ENCODE results near the gene TEX38. TPM values are rescaled to one million over a fixed set of nuclear protein-coding genes. Genes with fewer than 3 reads are reported as not detected.
A peak's percentile ranks its signal among the peaks of the same experiment; 100 is the strongest.

TEX38 gene
- total RNA-seq, 4 donors from 2014 or later: not detected

DNA sequence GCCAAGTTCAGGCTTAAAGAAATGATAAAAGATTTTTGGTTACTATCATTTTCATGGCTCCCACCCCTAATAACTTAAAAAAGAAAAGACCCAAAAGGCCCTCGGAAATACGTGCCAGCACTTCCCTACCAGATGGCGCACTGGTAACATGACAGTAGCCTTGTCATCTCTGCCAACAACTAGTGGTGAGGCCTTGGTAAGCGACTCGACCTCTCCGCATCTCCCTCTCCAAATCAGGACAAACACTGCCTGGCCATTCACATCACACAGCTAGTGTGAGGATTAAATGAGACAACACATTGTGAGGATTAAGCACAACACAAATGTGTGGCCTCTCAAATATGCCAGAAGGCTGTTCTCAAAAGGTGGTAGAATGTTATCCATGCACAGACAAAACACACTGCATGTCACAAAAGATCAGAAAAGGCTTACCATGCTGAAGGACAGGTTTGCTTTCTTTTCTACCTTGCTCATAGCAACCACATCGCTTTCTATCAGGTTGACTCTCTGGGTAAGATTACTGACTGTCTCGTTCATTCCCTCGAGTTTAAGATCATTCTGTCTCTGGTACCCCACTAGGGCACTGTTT lies 16.4 kb downstream of the TEX38 start:
- Histone ChIP-seq H3K4me3 (no peak overlapping the region), H3K36me3 (no peaks in the 10 kb centered on the region), H3K9me3 (no peaks in the 10 kb centered on the region), H3K4me1 (peaks cover 4 to 6% of the 10 kb centered on the region in 2 donors), H3K27ac (peak overlapping the region in 1 of 2 donors; percentile 40), H3K27me3 (no peaks in the 10 kb centered on the region)
- TF ChIP-seq, protein P1, sequence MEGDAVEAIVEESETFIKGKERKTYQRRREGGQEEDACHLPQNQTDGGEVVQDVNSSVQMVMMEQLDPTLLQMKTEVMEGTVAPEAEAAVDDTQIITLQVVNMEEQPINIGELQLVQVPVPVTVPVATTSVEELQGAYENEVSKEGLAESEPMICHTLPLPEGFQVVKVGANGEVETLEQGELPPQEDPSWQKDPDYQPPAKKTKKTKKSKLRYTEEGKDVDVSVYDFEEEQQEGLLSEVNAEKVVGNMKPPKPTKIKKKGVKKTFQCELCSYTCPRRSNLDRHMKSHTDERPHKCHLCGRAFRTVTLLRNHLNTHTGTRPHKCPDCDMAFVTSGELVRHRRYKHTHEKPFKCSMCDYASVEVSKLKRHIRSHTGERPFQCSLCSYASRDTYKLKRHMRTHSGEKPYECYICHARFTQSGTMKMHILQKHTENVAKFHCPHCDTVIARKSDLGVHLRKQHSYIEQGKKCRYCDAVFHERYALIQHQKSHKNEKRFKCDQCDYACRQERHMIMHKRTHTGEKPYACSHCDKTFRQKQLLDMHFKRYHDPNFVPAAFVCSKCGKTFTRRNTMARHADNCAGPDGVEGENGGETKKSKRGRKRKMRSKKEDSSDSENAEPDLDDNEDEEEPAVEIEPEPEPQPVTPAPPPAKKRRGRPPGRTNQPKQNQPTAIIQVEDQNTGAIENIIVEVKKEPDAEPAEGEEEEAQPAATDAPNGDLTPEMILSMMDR (IDR thresholded peaks at IDR 0.05): no peak
- no peak for TF ChIP-seq POLR2A (IDR thresholded peaks at IDR 0.05)
- intact Hi-C loops (cut with DNase I; ENCODE audit: low total_unique reads): no loop called here
- no peak for DNase-seq

DNA sequence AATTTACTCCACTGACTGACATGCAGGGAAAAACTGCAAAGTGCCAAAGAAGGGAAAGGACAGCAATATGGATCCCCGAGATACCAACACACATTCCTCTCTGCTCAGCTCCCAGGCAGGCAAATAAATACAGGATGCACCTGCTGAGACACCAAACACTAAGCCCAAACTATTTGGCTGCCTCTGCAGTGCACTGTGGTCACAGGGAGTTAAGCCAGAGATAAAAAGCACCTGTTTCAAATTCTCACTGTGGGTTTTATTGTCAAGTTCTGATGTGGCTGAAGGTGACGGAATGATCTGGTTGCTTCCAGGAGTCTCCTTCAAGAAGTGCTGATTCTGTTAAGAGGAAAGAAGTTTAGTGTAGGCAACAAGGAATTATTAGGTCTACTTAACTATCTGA lies 17.7 kb downstream of the TEX38 start:
- no peaks in the 10 kb centered on the region for H3K36me3 ChIP-seq
- intact Hi-C loops (cut with DNase I; ENCODE audit: low total_unique reads): no loop called here

DNA sequence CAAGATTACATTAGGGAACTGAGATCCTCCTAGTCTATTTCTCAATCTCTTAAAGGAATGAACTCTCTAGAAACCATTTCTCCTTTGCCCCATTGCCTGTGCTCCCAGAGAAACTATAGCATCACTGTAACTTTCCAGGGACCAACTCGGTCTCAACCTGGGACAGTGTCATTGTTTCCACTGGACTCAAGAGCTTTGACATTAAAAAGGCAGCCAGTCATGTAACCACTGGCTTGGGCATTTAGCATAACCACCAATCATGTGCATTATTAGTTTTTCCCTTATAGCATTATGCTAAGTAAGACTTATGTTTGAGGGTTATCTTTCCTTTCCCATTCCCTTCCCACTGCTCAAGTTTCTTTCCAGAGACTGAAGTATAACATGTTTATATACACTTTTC lies 18.2 kb downstream of the TEX38 start:
- no peak overlapping the region for H3K27ac ChIP-seq
- no peaks in the 10 kb centered on the region for H3K36me3 ChIP-seq
- H3K27me3 ChIP-seq: no peaks in the 10 kb centered on the region
- H3K4me3 ChIP-seq: no peak overlapping the region
- intact Hi-C loops (cut with DNase I; ENCODE audit: low total_unique reads): no loop called here
- peaks cover 6 to 7% of the 10 kb centered on the region in 2 donors for H3K4me1 ChIP-seq
- TF ChIP-seq POLR2A (IDR thresholded peaks at IDR 0.05): no peak
- TF ChIP-seq, protein P1 (IDR thresholded peaks at IDR 0.05): no peak
- no peaks in the 10 kb centered on the region for H3K9me3 ChIP-seq
- DNase-seq: no peak

More for the DNA sequence above, 17.7 kb downstream of the TEX38 start:
- Histone ChIP-seq H3K27me3 (no peaks in the 10 kb centered on the region), H3K4me1 (peaks cover 6 to 7% of the 10 kb centered on the region in 2 donors), H3K27ac (no peak overlapping the region), H3K9me3 (no peaks in the 10 kb centered on the region), H3K4me3 (no peak overlapping the region)
- DNase-seq: no peak
- no peak for TF ChIP-seq POLR2A (IDR thresholded peaks at IDR 0.05)
- TF ChIP-seq, protein P1 (IDR thresholded peaks at IDR 0.05): no peak

DNA sequence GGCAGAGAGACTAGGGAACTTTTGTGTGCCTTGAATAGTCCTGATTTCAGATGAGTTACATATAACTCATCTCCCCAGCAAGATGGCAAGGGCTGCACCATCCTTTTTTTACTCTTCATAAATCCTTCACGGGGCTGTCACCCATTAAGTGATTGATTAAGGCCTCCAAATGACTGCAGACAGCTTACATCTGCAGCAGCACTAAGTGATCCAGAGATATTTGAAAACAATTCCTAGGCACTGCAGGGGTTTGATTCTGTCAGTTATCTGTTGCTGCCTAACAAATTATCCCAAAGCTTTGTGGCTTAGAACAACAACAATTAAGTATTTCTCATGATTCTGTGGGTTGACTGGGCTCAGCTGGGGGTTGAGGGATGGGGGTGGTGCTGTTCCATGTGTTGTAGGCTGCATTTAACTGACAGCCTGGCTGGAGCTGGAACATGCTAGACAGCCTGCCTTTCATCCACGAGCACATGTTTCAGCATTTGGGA lies 19.3 kb downstream of the TEX38 start:
- intact Hi-C loops (cut with DNase I; ENCODE audit: low total_unique reads): no loop called here
- Histone ChIP-seq H3K27ac (no peak overlapping the region), H3K4me3 (no peak overlapping the region), H3K4me1 (peaks cover 6 to 7% of the 10 kb centered on the region in 2 donors), H3K36me3 (no peaks in the 10 kb centered on the region), H3K9me3 (no peaks in the 10 kb centered on the region), H3K27me3 (no peaks in the 10 kb centered on the region)
- TF ChIP-seq, protein P1 (IDR thresholded peaks at IDR 0.05): no peak
- TF ChIP-seq POLR2A (IDR thresholded peaks at IDR 0.05): no peak
- DNase-seq: no peak

DNA sequence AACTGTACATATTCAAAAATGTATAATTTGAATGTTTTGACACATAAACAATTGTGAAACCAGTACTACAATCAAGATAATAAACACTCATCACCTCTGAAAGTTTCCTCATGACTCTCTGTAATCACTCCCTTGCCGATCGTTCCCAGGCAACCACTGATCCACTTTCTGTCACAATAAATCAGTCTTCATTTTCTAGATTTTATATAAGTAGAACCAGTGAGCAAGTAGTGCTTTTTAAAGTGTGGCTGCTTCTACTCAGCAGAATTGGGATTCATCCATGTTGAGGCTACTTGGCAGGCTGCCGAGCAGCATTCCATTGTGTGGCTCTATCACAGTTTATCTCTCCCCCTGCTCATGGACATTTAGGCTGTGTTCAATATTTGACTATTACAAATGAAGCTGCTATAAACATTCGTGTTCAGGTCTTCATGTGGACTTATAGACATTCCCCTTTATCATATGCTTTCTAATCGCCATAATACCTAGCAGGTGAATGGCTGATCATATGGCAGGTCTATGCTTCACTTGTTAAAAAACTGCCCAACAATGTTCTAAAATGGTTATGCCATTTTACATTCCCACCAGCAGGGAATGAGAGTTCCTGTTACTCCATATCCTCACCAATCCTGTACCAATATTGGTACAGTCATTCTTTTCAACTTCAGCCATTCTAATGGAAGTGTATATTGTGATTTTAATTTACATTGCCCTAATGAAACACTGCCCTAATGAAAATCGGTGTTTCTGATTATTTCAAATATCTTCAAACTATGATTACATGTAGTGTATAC lies 20.5 kb downstream of the TEX38 start:
- no peak overlapping the region for H3K4me3 ChIP-seq
- no peaks in the 10 kb centered on the region for H3K27me3 ChIP-seq
- no peak for TF ChIP-seq POLR2A (IDR thresholded peaks at IDR 0.05)
- TF ChIP-seq, protein P1 (IDR thresholded peaks at IDR 0.05): no peak
- DNase-seq: no peak
- no peaks in the 10 kb centered on the region for H3K9me3 ChIP-seq
- peak overlapping the region in 1 of 2 donors; percentile 27 for H3K27ac ChIP-seq
- H3K36me3 ChIP-seq: no peaks in the 10 kb centered on the region
- peaks cover 2 to 7% of the 10 kb centered on the region in 2 donors for H3K4me1 ChIP-seq
- intact Hi-C loops (cut with DNase I; ENCODE audit: low total_unique reads): no loop called here
